Measurements from ENCODE around the gene LILRA1.
"Not testable (repeated sequence)": the region's sequence is repeated elsewhere in the genome, so short reads cannot be mapped to it uniquely, and the experiment has no call there.

Gene LILRA1

GRCh38 chr19:54593445-54593844, at the start of gene LILRA1:
Gene LILRA1, plus strand, starts transcription at chr19:54593632. Its CDS starts 613 bp downstream, at chr19:54594245.
- DNase-seq = not testable (repeated sequence)

- no peak for DNase-seq
Measured at GRCh38 chr19:54548806-54549205, 44.6 kb upstream of the LILRA1 start.

DNA sequence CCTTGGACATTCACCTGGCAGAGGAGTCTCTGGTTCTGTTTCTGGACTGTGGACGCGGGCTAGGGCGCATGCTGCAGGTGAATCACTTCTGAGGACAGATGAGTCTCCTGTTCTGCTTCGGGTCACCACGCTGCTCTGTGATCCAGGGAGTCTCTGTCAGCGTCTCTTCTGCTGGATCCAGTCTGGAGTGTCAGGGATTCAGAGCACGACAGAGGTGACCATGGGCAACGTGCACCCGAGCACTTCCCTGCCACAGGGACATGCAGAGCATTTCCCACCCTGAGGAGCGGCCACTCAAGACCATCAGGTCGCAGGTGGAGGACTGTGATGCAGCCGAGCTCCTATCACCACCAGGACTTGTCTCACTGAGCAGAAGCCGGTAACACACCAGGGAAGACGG, 44.2 kb upstream of the LILRA1 start:
- DNase-seq = no peak

DNA sequence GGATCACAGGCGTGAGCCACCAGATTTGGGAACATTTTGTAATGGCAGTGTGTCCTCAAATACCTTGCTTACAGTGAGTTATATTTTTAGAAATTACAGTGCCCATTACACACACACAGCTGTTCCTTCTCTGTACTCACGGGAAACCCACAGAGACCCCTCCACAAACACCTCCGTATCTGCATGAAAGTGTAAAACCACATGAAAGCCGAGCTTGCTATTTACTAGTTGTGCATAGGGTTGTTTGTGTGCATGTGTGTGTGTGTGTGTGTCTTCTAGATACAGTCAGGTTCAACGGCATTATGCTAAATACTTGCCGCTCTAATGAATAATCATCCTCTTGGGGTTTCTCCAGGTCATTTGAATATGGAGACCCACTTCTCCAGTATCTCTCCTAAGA, 42.1 kb upstream of the LILRA1 start:
- DNase-seq = no peak

- no peak for DNase-seq
Measured at GRCh38 chr19:54551950-54552912, 41.2 kb upstream of the LILRA1 start.

- DNase-seq = no peak
Measured at GRCh38 chr19:54552913-54553310, 40.5 kb upstream of the LILRA1 start.

DNA sequence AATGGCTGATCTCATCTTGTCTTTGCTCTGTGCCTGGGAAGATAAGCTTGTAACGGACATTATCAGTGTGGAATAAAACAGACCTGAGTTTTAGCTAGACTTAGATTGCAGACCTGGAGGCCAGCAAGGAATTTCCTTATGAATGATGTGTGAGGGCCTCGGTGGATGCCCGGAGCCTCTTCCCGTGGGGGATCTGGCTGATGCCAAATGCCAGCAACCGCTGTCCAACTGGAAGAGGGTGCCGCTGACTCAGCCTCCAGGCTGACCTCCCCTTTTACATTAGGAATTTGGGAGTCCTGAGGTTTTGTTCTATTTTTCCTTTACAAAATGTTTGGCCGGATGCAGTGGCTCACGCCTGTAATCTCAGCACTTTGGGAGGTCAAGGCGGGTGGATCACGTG, 39.4 kb upstream of the LILRA1 start:
- no peak for DNase-seq

DNA sequence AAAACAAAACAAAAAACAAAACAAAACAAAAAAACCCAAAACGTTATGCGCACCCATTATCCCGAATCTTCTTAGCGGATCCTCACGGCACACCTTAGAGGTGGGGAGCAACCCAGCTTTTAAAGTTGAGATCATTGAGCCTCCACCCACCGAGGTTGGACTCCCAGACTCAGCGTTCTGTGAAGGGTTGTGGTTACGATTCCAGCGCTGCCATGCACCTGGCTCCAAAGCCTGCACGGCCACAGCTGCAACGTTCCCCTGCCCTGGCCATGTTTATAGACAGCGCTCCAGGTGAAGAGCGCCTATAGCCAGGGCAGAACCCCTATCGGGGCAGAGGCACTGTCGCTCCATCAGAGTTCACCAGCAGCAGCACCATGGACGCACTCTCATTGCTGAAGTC, 38.5 kb upstream of the LILRA1 start:
- DNase-seq = no peak

DNA sequence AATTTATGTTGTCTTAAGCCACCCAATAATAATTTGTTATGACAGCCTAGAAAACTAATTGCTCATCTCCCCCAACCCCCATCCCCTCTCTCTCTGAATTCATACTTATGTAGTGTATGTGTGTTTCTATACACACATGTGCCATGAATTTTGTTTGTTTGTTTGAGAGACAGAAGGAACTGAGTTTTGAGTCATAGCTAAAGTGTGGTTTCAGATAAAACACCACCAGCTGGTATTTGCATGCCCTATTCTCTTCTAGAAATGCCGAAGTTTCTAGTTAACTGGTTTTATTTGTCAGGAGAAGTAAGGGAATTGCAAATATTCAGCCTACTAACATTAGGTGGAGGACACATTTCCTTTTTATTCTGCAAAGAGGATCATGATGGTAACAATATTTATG, 37.2 kb upstream of the LILRA1 start:
- no peak for DNase-seq

- no peak for DNase-seq
Measured at GRCh38 chr19:54558339-54558738, 35.1 kb upstream of the LILRA1 start.

- no peak for DNase-seq
Measured at GRCh38 chr19:54560881-54561385, 32.5 kb upstream of the LILRA1 start.

DNA sequence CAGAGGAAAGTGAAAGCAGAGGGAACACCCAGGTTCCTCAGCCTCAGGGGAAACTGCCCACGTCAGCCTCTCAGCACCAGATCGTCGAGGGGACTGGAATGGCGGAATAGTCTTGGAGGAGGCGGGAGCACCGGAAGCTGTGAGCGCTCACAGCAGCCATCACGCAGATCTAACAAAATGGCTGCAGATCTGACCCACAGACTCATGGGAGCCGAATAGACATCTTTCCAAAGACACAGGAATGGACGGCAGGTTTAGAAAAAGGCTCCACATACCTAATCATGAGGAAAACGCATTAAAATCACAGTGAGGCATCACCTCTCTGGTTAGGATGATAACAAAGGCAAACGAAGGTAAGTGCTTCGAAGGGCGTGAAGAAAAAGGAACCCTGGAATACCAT, 31.6 kb upstream of the LILRA1 start:
- DNase-seq = no peak

GRCh38 chr19:54563206-54563605, 30.2 kb upstream of the LILRA1 start:
- DNase-seq = not testable (repeated sequence)

GRCh38 chr19:54570316-54570715, 23.1 kb upstream of the LILRA1 start:
- DNase-seq = no peak

DNA sequence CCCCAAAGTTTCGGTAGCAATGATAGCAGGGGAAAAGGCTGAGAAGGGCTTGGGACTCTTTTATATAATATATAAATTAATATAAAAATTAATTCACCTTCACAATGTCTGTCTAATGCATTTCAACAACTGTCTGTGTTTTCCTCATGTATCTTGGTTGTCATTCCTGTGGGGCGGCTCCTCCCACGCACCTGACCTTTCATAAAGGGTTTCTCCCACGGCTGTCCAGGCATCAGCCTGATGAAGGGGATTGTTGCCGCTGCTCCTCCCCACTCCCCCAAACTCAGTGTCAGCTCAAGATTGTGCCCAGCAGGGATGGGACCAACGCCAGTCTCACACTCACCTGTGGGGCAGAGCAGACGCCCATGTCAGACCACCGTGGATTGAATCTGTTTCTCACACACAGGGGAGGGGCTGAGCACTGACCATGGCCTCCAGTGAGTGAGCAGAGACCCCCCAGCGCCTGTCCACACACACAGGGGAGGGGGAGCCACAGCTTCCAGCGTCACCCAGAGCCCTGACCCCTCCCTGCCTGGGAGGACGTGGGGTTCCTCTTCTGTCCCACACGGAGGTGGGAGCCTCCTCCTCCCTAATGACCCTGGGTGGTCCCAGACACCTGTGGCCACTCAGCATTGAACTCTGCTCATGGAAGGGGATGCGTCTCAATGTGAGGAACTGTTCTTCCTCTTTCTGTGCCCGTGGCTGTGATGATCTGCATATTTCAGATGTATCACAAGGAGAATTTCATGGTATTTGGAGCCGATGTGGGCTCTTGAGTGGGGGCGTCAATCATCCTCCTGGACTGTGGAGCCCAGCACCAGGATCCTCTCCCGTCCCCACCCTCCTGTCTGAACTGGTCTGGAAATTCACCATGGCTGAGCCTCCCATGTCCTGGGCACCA, 21.5 kb upstream of the LILRA1 start:
- DNase-seq = not testable (repeated sequence)

GRCh38 chr19:54572696-54573311, 20.6 kb upstream of the LILRA1 start:
- no peak for DNase-seq

DNA sequence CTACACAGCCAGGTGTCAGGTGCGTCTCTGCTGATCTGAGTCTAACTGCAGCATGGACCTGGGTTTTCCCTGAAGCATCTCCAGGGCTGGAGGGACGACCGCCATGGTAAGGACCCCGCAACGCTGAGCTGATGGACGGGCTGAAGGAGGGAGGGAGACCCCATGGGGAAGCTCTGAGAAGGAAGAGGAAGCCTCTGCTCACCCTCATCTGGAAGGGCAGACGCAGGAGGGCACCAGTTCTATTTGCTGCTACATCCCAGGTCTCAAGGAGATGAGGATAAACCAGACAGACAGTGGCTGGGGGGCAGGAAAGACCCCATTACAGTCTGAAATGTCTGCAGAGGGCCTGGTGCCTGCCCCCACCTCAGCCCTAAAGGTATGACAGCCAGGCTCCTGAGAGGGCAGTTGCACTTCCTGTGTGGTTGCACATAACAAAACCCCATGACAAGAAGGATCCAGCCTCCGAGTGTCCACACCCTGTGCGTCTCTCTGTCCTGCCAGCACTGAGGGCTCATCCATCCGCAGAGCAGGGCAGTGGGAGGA, 20.0 kb upstream of the LILRA1 start, which contains the start of gene LILRA2:
TSS of gene LILRA2 (plus strand) at position 461 of the 543 bp plus-strand sequence. CDS start 89 bp downstream, outside the sequence.
- DNase-seq = no peak

- DNase-seq = no peak
Measured at GRCh38 chr19:54574051-54574450, 19.4 kb upstream of the LILRA1 start.

DNA sequence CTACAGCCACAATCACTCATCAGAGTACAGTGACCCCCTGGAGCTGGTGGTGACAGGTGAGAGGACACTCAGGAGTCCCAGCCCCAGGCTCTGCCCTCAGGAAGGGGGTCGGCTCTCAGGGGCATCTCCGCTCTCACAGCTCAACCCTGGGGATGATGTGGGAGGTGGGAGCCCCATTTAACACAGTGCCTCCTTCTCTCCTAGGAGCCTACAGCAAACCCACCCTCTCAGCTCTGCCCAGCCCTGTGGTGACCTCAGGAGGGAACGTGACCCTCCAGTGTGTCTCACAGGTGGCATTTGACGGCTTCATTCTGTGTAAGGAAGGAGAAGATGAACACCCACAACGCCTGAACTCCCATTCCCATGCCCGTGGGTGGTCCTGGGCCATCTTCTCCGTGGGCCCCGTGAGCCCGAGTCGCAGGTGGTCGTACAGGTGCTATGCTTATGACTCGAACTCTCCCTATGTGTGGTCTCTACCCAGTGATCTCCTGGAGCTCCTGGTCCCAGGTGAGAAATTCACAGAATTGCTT, 18.8 kb upstream of the LILRA1 start:
- DNase-seq = no peak

GRCh38 chr19:54575205-54575604, 18.2 kb upstream of the LILRA1 start:
- not testable (repeated sequence) for DNase-seq

GRCh38 chr19:54576411-54576976, 16.9 kb upstream of the LILRA1 start:
- DNase-seq = no peak

GRCh38 chr19:54577334-54577733, 16.1 kb upstream of the LILRA1 start:
- no peak for DNase-seq
